ENCODE data around the gene RAC3.

RAC3 gene

DNA sequence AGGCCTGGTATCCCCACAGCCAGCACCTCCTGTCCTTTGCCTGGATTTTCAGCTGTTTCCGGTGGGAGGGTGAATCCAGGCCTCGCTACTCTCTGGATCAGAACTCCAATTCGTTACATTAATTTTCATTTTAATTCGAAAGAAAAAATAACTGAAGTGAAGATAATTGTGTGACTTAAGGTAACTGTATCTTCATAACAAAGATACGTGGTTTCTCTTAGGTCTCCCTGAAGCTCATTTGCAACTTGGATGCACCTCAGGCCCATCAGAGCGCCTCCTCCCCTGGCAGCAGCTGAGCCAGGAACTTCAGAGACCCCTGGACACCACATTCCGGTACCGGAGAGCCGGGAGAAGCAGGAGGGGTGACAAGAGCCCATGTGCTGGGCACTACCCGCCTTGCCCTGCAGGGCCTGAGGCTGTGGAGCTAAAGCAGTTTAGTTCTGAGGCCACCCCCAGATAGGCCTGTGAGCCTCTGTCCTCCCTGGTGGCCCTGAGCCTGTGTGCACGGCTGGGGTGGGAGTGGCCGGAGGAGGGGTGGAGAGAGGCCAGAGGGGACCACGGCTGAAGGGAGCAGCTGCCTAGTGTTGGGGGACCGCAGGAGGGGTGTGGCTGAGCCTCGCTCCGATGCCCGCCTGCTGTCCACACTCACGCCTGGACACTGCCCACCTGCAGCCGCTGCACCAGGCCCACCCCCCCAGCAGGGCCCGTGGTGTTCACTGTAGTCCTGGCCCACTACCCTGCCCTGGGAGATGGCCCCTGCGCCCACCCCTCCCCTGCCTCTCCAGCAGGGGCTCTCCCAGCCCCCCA lies 45.5 kb downstream of the RAC3 start:
- DNase-seq (ENCODE audit: low spot score) = no peak

GRCh38 chr17:82077617-82078358 lies 46.3 kb downstream of the RAC3 start:
- no peak for DNase-seq (ENCODE audit: low spot score)

GRCh38 chr17:82078433-82078832 lies 47.0 kb downstream of the RAC3 start:
- no peak for DNase-seq (ENCODE audit: low spot score)

GRCh38 chr17:82079001-82079677 lies 47.7 kb downstream of the RAC3 start:
- DNase-seq (ENCODE audit: low spot score) = no peak

DNA sequence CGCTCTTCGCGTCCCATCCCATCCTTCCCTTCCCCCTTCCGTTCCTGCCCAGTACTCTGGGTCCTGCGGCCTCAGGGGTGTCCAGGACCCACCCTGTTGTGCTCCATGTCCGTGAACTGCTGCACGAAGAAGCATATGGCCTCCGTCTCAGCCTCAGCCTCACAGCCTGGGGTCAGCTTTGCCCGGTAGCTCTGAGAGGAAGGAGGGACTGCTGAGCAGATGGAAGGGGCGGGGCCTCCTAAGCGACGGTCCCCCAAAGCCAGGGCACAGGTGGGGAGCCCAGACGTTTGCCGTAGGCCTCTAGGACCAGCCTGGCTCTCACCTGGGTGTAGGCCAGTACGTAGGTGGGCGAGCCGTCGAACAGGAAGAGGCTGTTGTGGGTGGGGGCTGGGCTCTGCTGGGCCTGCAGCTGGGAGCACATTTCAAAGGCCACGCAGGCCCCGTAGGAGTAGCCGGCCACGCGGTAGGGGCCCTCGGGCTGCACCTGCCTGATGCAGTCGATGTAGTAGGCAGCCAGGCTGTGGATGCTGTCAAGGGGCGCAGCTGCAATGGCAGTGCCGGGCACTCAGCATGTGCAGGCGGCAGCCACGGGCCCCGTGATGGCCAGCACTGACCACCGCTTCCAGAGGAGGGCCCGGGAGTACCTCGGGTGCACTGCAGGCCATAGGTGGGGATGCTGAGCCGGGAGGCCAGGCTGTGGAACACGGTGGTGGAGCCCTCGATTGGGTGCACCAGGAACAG lies 48.7 kb downstream of the RAC3 start:
- DNase-seq (ENCODE audit: low spot score) = no peak

- no peak for DNase-seq (ENCODE audit: low spot score)
Observed at GRCh38 chr17:82080789-82081464, 49.4 kb downstream of the RAC3 start.

- no peak for DNase-seq (ENCODE audit: low spot score)
Observed at GRCh38 chr17:82081546-82081945, 50.1 kb downstream of the RAC3 start.

DNA sequence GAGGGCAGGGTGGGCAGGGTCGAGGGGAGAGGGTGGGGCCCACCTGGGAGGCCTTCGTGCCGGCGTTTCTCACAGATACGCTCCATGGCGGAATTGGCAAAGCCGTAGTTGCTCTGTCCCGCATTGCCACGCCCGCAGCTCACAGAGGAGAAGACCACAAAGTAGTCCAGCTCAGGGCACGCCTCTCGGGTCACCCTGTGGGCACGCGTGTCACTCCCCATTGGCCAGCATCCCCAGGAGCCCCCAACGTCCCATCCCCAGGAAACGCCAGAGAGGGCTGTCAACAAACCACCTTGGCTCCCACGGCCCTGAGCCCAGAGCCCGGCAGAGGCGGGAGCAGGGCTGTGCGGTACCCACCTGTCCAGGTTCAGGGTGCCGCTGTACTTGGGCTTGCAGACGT lies 50.5 kb downstream of the RAC3 start:
- no peak for DNase-seq (ENCODE audit: low spot score)

DNA sequence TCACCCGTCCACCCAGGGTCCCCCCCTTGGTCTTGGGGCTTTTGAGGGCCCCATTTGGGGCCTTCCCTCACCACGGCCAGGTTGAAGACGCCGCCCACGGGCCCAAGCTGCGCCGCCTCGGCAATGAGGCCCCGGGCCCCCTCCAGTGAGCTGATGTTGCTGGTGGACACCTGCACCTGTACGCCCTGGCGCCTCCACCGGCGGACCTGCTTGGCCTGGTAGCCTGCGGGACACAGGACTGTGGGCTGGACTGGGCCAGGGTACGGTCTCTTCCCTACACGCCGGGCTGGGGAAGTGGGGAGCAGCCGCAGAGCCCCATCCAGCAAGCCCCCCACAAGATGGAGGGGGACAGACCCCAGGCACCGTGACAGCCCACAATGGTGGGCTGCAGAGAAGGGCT lies 51.0 kb downstream of the RAC3 start:
- DNase-seq (ENCODE audit: low spot score) = no peak

GRCh38 chr17:82083009-82083408 lies 51.5 kb downstream of the RAC3 start:
- DNase-seq (ENCODE audit: low spot score) = no peak

Data from left forelimb (tissue), 1 donor.